GM21515 (cell line): Measurements from ENCODE around the gene TBC1D2B.

Source experiments
- ATAC-seq: cut with Tn5 transposase; IDR thresholded peaks from one replicate; pipeline ENCODE4 v1.9.1; 2021; ENCODE audit not compliant: unreplicated experiment

The TBC1D2B gene

DNA sequence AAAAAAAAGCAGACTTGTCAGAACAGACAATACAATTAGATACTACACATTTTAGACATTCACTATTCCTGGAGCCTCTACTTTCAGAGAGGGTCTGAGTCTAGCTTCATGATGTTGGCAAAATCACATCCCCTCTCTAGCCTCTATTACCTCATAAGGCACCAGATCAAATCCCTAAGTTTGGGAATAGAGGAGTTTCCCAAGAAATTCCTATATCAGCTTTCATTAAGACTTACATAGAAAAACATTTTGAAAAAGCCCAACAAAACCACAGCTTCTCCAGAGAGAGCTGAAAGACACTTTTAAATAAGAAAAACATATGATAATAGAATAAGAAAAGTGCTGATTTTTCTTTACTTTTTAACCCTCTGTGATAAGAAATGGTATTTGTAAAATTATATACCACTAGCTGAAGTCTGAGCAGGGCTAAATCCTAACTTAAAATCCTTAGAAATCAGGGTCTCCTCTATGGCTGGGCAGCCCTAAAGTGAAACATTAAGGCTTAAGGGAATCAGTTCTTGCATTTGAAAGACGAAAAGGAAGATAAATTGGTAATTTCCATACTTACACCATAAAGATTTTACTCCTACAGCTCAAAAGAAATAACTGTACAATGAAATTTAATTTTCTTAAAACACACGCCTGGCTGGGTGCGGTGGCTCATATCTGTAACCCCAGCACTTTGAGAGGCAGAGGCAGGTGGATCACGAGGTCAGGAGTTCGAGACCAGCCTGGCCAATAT is 4.3 kb downstream of the TBC1D2B start:
- no peak for ATAC-seq

DNA sequence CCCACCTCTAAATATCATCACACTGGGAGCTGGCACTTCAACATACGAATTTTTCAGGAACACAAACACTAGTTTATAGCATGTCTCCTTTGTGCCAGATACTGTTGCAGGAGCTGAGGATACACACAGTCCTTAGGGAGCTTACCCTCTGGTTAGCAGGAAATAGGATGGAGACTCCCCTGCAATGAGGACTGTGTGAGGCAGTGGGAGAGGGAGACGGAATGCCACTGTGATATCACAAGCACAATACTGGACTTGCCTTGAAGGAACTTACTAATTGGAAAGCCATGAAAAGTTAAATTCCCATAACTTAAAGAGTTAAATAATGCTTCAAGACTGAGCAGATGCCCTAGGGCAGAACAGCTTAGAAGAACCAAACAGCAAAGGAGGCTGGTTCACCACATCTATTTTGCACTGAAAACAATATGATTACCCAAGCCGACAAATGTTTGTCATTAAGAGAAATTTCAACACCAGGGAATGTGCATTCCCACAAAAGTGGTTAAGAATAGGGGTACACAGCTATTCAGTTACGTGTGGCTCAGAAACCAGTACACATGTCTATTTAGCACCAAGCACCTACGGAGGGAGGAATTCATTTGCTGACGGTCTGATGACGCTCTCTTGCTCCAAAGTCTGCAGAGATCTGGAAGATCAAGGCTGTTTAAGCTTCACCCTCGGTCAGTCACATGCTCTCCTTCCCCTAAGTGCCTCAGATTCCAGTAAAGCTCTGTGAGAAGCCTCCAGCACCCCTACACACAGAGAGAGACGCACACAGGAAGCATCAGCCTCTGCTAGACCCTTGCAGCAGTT is 5.2 kb downstream of the TBC1D2B start:
- no peak for ATAC-seq

DNA sequence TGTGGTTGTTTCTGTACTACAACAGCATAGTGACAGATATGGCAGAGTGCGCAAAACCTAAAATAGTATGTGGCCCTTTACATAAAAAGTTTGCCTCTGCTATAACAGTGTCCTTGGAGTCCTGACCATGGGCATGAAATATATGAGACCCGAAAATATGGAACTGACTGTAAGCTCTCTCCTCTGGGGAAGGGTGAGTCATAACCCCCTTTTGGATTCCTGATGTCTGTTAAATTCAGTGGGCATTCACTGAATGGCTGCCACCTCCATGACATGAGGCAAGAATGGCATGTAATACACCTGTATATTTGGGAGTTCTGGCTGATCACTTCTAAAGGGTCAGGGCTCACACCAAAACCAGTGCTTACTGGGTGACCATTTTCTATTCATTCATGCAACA is 6.1 kb downstream of the TBC1D2B start:
- ATAC-seq: no peak

DNA sequence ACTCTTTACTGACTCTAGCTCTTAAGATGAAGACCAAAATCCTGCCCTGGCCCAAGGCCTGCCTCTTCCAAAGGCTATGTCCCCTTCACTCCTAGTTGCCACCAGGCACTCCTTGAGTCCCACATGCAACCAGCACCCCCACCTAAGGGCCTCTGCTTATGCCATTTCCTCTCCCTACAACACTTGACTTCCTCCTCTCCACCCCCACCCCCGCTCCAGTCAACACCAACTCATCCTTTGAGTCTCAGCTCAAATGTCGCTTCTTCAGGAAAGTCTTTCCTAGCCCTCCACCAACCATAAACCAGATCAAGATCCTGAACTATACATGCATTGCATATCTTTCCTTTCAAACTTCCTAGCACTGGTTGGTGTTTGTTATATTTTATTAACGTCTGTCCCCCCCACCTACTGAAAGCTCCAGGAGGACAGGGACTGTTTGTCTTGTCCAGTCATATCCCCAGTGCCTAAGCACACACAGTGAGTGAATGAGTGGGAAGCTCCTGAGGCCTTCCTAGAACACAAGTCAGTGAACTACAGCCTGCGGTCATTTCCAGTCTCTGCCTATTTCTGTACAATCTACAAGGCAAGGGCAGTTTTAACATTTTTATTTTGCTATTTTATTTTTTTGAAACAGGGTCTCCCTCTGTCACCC is 7.3 kb downstream of the TBC1D2B start:
- ATAC-seq: no peak

DNA sequence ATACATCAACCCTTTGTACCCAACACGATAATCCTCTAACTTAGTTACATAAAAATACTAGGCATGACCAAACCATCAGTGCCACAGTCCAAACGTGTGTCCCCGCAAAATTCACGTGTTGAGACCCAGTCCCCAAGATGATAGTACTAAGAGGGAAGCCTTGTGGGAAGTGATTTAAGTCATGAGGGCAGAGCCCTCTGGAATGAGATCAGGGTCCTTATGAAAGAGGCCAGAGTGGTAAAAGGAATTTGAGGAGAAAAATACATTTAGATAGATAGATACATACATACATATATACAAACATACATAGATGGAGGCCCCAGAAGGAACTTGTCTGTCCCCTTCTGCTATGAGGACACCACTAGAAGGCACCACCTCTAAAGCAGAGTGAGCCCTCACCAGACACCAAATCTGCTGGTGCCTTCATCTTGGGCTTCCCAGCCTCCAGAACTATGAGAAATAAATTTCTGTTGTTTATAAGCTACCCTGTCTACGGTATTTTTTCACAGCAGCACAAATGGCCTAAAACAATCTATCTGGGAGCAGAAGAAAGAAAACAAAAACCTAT is 8.0 kb downstream of the TBC1D2B start:
- no peak for ATAC-seq

DNA sequence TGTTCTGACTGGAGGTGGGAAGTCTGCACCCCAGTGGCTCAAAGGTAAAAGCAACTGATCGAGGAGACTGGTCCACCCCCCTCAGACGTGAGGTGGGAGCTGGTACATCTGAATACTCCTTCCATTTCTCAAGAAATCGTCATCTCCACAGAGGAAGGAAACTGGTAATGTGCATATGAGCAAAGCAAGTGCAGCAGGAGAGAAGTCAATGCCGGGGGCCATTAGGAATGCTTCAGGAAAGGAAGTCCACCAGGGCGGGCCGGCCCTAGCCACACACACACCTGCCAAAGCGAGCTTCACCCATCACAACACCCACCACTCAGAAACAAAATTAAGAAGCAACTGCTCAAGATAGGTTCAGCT is 8.5 kb downstream of the TBC1D2B start:
- peak; percentile 20 for ATAC-seq

GRCh38 chr15:78067328-78068228 is 9.9 kb downstream of the TBC1D2B start:
- ATAC-seq: no peak

- peak; percentile 52 for ATAC-seq
Observed at GRCh38 chr15:78065973-78066946, 11.3 kb downstream of the TBC1D2B start.

DNA sequence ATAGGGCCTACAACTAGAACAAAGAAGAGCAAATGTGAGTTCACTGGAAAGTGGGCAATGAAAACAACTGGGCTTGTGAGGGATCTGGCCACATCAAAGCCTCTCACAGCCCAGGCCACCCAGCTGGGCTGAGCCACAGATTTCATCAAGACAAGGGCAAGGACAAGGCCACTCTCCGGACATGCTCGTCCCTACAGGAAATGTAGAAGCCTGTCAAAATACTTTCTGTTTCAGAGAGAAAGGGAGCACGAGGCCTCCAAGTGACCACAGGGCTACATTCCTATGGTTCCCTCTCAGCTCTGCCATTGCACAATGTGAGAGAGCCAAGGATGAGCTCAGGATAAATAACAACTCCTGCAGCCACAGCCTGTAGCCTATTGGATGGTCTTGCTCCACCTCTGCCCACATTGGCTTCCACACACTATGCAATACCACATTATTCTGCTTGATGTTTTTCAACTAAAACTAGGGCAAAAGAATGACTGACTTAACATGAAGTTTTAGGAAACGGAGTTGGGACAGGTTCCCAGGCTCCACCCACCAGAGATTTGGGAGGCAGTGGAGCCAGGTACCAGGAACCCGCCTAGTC is 12.1 kb downstream of the TBC1D2B start:
- ATAC-seq: no peak

DNA sequence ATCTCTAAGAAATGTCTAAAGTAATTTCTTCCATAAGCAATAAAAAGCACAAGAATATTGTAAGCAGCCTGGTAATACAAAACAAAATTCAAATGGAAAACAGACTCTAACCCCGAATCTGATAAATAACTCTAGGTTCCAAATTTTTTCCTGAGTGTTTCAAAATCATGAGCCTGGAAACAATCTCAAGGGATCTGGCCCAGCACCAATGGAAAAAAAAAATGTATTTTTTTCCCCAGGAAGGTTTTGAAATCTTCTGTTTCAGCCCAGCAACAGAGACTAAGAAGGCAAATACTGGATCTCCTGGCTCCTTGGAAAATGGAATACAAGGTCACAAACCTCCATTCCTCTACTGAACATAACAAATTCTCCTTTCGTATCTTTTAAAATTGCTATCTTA is 13.0 kb downstream of the TBC1D2B start:
- ATAC-seq: no peak

GRCh38 chr15:78063970-78064385 is 13.5 kb downstream of the TBC1D2B start:
- ATAC-seq: no peak

DNA sequence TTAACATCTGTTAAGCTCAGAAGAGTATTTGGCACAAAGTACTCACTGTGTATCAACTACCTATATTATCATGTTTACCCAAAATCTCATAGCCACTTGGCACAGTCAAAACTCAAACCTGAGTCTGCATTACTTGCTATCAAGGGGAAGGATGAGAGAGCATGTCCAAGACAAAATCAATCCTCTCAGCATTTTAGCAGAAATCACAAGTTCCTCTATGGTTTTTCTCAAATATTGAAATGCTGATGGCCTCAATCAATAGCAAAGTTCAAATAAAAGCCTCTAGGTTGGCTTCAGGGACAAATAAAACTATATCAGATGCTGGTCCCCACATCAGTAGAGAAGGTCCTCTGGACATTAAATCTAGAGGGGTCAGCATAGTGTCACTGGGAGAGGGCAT is 14.3 kb downstream of the TBC1D2B start:
- ATAC-seq: no peak

DNA sequence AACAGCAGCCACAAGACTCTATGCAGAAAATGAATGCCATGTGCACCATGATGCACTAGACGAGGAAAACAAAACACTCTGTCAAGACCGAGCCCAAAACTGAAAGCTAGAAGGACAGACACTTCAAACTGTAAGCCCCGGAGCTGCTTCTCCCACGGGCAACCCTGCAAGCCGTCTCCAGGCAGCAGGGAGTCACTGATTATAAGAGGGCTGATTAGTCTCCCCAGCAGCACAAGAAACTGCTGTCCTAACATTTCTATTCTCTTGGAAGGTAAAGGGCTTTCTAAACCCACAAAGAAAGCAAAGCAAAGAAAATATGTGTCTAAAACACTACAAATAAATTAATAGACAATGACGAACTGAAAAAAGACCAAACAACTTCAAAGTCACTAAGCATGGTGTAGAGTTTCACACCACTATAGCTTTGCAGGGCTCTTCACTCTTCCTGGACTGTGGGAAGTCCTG is 15.5 kb downstream of the TBC1D2B start:
- no peak for ATAC-seq

DNA sequence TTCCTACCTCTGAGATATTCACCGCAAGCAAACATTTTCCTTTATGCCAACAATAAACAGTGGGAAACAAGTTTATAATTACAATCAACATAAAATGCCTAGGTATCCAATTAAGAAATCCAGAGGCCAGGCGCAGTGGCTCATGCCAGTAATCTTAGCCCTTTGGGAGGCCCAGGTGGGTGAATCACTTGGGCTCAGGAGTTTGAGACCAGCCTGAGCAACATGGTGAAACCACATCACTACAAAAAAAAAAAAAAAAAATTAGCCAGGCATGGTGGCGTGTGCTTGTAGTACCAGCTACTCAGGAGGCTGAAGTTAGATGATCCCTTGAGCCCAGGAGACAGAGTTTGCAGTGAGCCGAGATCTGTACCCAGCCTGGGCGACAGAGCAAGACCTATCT is 17.3 kb downstream of the TBC1D2B start:
- ATAC-seq: no peak

- no peak for ATAC-seq
Observed at GRCh38 chr15:78059110-78059839, 18.2 kb downstream of the TBC1D2B start.

DNA sequence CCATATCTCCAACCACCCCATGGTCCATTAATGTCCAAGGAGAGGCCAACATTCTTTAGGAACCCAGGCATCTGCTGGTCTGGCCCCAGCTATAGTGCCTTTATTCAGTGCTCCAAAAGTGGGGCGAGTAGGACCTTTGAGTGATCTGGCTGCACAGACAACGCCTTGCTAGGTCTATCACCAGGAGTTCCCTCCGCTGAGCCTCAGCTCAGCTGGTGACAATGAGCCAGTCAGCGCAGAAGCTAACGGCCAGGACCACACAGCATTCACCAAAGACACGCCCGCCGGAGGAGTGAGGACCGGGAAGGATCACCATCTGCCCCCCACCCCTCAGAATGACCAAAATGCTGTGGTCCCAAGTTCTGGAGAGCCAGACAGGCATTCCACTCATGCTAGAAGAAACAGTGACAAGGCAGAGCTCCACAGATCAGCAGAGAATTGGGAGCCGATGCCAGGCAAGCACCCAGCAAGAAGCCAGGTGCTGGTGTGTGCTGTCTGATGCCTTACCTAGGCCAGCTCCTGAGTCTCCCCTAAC is 19.0 kb downstream of the TBC1D2B start:
- ATAC-seq: no peak

DNA sequence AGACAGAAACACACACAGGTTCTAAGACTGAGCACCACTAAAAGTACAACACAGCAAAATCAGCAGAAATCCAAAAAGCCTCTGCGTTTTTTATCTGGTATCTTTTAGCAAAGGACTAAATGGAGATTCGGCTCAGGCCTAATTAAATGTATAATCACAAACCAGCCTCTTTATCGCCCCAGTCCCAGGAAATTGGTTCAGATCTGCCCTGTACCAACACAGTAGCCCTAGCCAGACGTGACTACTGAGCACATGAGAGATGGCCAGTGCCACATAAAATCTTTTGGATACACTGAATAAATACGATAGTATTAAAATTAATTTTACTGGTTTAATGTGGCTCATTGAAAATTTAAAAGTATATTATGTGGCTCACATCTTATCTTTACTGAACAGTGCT is 19.7 kb downstream of the TBC1D2B start:
- ATAC-seq: no peak

GRCh38 chr15:78056714-78057269 is 20.7 kb downstream of the TBC1D2B start:
- no peak for ATAC-seq
